Measurements from ENCODE around the gene YOD1.

YOD1 gene

GRCh38 chr1:207018707-207019106 is 32.3 kb downstream of the YOD1 start:
- Histone ChIP-seq H3K36me3 (no peaks in the 10 kb centered on the region), H3K4me1 (peaks cover 0 to 17% (median 0%) of the 10 kb centered on the region in 10 experiments; a peak in 4 of 20 replicates), H3K9ac (no peak overlapping the region), H3K27me3 (no peaks in the 10 kb centered on the region), H3K27ac (no peak overlapping the region), H3K4me2 (no peak overlapping the region), H3K9me3 (replicated peaks in 1 of 11) (no peaks in the 10 kb centered on the region), H4K20me1 (no peaks in the 10 kb centered on the region), H3K4me3 (no peak overlapping the region)
- no peak for TF ChIP-seq Cebpa-rat (IDR thresholded peaks at IDR 0.05)

GRCh38 chr1:207017615-207018559 is 33.1 kb downstream of the YOD1 start:
- Histone ChIP-seq H3K4me3 (no peak overlapping the region), H3K27ac (no peak overlapping the region), H3K4me1 (peaks cover 0 to 16% (median 0%) of the 10 kb centered on the region in 10 experiments; a peak in 1 of 20 replicates), H3K9me3 (replicated peaks in 1 of 11) (no peaks in the 10 kb centered on the region), H4K20me1 (no peaks in the 10 kb centered on the region), H3K27me3 (no peaks in the 10 kb centered on the region), H3K36me3 (no peaks in the 10 kb centered on the region), H3K9ac (no peak overlapping the region), H3K4me2 (no peak overlapping the region)
- TF ChIP-seq Cebpa-rat (IDR thresholded peaks at IDR 0.05) = no peak

DNA sequence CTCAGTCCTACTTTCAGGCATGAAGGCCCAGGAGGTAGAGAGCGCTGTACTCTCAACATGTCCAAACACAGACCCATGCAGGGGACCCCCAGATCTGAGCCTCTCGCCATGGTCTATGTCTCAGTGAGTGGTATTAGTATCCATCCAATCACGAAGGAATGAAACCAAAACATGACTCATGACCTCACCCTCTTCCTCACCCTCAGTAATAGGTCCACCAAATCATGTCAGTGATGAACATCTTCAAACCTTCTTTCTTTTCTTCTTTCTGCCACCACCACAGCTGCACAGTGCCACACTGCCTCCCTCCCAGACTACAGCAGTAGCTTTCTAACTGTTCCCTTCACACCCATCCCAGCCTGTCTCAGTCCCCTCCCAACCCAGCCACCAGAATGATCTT is 35.2 kb downstream of the YOD1 start:
- H3K27me3 ChIP-seq = no peaks in the 10 kb centered on the region
- no peak for TF ChIP-seq Cebpa-rat (IDR thresholded peaks at IDR 0.05)

GRCh38 chr1:207014728-207015127 is 36.3 kb downstream of the YOD1 start:
- Histone ChIP-seq H3K4me3 (no peak overlapping the region), H3K4me1 (peaks cover 0 to 11% (median 0%) of the 10 kb centered on the region in 10 experiments; a peak in 1 of 20 replicates), H3K27me3 (no peaks in the 10 kb centered on the region), H3K9ac (no peak overlapping the region), H3K36me3 (no peaks in the 10 kb centered on the region), H3K9me3 (replicated peaks in 1 of 11) (no peaks in the 10 kb centered on the region), H4K20me1 (no peaks in the 10 kb centered on the region), H3K27ac (no peak overlapping the region), H3K4me2 (no peak overlapping the region)
- TF ChIP-seq Cebpa-rat (IDR thresholded peaks at IDR 0.05) = no peak

More for the DNA sequence above, 35.2 kb downstream of the YOD1 start:
- Histone ChIP-seq H3K36me3 (no peaks in the 10 kb centered on the region), H3K4me3 (no peak overlapping the region), H3K9ac (no peak overlapping the region), H3K27ac (no peak overlapping the region), H3K4me2 (no peak overlapping the region), H4K20me1 (no peaks in the 10 kb centered on the region), H3K4me1 (peaks cover 0 to 15% (median 0%) of the 10 kb centered on the region in 10 experiments; a peak in 1 of 20 replicates), H3K9me3 (replicated peaks in 1 of 11) (no peaks in the 10 kb centered on the region)

DNA sequence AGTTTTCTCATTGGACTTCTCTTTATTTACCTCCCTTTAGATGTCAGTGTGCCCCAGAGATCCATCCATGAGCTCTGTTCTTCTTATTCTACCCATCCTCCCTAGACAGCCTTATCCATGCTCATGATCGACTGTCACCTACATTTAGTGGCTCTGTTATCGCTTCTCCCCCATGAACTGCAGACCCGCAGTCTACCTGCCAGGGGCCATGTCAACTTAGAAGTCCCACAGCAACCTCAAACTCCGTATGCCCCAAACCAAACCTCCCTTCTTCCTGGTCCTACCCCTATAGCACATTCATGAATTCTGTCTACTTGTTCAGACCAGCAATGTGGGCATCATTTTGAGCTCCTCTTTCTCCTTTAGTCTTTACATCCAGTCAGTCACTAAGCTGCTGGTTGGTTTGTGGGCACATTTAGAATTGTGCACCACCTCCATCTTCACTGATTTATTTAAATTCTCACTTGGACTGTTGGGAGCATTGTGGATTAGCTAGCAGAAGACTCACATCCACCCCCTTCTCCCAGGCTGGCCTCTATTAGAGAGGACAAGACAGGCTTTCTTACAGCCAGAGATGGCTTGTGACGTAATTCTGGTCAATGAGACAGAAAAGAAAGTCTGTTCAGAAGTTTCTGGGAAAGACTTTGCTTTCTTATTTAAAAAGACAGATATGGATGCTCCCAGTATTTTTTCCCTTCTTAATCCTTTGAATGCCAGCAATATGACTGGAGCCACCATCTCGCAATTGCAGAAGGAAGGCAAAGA is 37.5 kb downstream of the YOD1 start:
- no peaks in the 10 kb centered on the region for H3K36me3 ChIP-seq
- no peak for TF ChIP-seq Cebpa-rat (IDR thresholded peaks at IDR 0.05)
- 0 out of 22 replicates have a peak, but pooled peaks cover 0 to under 1% (median 0%) of the 10 kb centered on the region in 11 experiments for H3K9me3 ChIP-seq (replicated peaks in 1 of 11)
- H3K4me2 ChIP-seq = no peak overlapping the region
- no peaks in the 10 kb centered on the region for H3K27me3 ChIP-seq
- no peak overlapping the region for H3K9ac ChIP-seq
- H3K4me1 ChIP-seq = peaks cover 0 to 10% (median 0%) of the 10 kb centered on the region in 10 experiments; a peak in 1 of 20 replicates
- H4K20me1 ChIP-seq = no peaks in the 10 kb centered on the region
- no peak overlapping the region for H3K4me3 ChIP-seq
- no peak overlapping the region for H3K27ac ChIP-seq

DNA sequence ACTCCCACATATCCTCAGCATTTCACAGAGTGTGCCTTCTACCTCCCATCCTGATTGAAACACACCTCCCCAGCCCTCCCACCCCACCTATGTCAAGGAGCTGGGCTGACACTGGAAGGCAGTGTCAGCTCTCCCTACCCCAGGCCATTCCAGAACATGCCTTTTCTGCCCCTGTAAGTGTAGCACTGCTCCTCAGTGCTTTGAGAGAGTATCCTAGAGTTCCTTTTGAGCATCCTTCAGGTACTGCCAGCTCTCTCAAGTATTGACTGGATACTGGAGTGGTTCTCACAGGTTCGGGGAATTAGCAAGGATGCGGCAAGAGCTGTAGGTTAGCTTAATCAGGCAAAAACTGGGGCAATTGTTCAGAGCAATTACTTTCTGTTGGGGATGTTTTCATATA is 40.3 kb downstream of the YOD1 start:
- no peaks in the 10 kb centered on the region for H3K36me3 ChIP-seq
- H3K4me2 ChIP-seq = no peak overlapping the region
- H4K20me1 ChIP-seq = no peaks in the 10 kb centered on the region
- peaks cover 0 to 13% (median 5%) of the 10 kb centered on the region in 11 experiments; a peak in 4 of 22 replicates for H3K9me3 ChIP-seq (replicated peaks in 1 of 11)
- H3K9ac ChIP-seq = no peak overlapping the region
- H3K4me1 ChIP-seq = no peaks in the 10 kb centered on the region
- no peaks in the 10 kb centered on the region for H3K27me3 ChIP-seq
- no peak overlapping the region for H3K4me3 ChIP-seq
- no peak overlapping the region for H3K27ac ChIP-seq
- no peak for TF ChIP-seq Cebpa-rat (IDR thresholded peaks at IDR 0.05)

- Histone ChIP-seq H3K27ac (no peak overlapping the region), H3K4me2 (no peak overlapping the region), H4K20me1 (no peaks in the 10 kb centered on the region), H3K4me3 (no peak overlapping the region), H3K9me3 (replicated peaks in 1 of 11) (peaks cover 0 to 13% (median 5%) of the 10 kb centered on the region in 11 experiments; a peak in 4 of 22 replicates), H3K27me3 (no peaks in the 10 kb centered on the region), H3K4me1 (no peaks in the 10 kb centered on the region), H3K9ac (no peak overlapping the region), H3K36me3 (no peaks in the 10 kb centered on the region)
- no peak for TF ChIP-seq Cebpa-rat (IDR thresholded peaks at IDR 0.05)
Measured at GRCh38 chr1:207009945-207010344, 41.1 kb downstream of the YOD1 start.

DNA sequence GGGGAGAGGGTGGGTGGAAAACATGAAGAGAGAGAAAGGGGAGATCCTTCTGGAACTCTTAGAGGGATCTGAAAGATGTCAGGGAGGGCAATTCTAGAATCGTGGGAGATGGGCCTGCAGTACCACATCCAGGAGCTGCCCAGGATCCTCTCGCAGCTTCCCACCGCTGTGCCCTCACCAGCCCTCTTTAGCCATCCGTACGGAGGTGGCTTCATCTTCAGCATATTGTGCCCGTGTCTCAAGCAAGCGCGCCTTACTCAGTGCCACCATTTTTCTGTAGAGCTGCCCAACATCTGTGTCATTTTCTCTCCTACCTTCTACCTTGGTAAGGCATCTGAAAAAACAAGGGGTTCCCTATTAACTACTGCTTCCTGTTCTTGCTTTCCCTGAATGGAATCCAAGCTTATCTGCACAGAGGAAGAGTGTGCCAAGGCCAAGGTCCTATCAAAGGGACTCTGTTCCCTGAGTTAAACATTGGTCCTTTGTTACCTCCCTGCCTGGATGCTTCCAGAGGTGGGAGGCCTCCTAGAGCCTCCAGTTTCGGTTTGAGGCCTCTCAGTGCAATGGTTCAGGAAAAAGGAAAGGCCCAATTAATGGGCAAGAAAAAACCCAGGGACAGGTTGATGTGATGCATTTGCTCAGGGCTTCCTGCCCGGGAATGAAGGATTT is 41.7 kb downstream of the YOD1 start:
- H3K36me3 ChIP-seq = no peaks in the 10 kb centered on the region
- no peak overlapping the region for H3K9ac ChIP-seq
- no peak overlapping the region for H3K4me2 ChIP-seq
- no peaks in the 10 kb centered on the region for H4K20me1 ChIP-seq
- TF ChIP-seq Cebpa-rat (IDR thresholded peaks at IDR 0.05) = no peak
- peaks cover 0 to 13% (median 5%) of the 10 kb centered on the region in 11 experiments; a peak in 4 of 22 replicates for H3K9me3 ChIP-seq (replicated peaks in 1 of 11)
- no peaks in the 10 kb centered on the region for H3K4me1 ChIP-seq
- no peaks in the 10 kb centered on the region for H3K27me3 ChIP-seq
- no peak overlapping the region for H3K27ac ChIP-seq
- H3K4me3 ChIP-seq = no peak overlapping the region

All from BLaER1 treated with 17β-estradiol and CSF1 and Interleukin-3, amounts not matched to agents 10 nM and 100 nM (cell line).